Measurements from ENCODE around the gene UPF3A.
"Not testable (repeated sequence)": the region's sequence is repeated elsewhere in the genome, so short reads cannot be mapped to it uniquely, and the experiment has no call there.

Gene UPF3A

GRCh38 chr13:114347256-114347655, 65.9 kb downstream of the UPF3A start:
- not testable (repeated sequence) for H3K9ac ChIP-seq (ENCODE audit: low read length); H3K36me3 ChIP-seq (ENCODE audit: control insufficient read depth, insufficient read depth, low read length, severe bottlenecking); H3K9me3 ChIP-seq (ENCODE audit: control insufficient read depth, low read length); H3K4me3 ChIP-seq (ENCODE audit: low read length); DNase-seq (ENCODE audit: low read depth); H3K4me1 ChIP-seq (ENCODE audit: control insufficient read depth, insufficient read depth, low read length); H3K27me3 ChIP-seq (replicated peaks; ENCODE audit: control insufficient read depth, insufficient read depth, low read length)

GRCh38 chr13:114352763-114353162, 71.4 kb downstream of the UPF3A start:
- not testable (repeated sequence) for H3K4me1 ChIP-seq (ENCODE audit: control insufficient read depth, insufficient read depth, low read length); H3K9ac ChIP-seq (ENCODE audit: low read length); H3K9me3 ChIP-seq (ENCODE audit: control insufficient read depth, low read length); H3K4me3 ChIP-seq (ENCODE audit: low read length); H3K36me3 ChIP-seq (ENCODE audit: control insufficient read depth, insufficient read depth, low read length, severe bottlenecking); H3K27me3 ChIP-seq (replicated peaks; ENCODE audit: control insufficient read depth, insufficient read depth, low read length)
- peak; percentile 45 for DNase-seq (ENCODE audit: low read depth)

GRCh38 chr13:114353382-114353781, 72.0 kb downstream of the UPF3A start:
- H3K9me3 ChIP-seq (ENCODE audit: control insufficient read depth, low read length); H3K4me1 ChIP-seq (ENCODE audit: control insufficient read depth, insufficient read depth, low read length); H3K4me3 ChIP-seq (ENCODE audit: low read length); H3K27me3 ChIP-seq (replicated peaks; ENCODE audit: control insufficient read depth, insufficient read depth, low read length); DNase-seq (ENCODE audit: low read depth); H3K36me3 ChIP-seq (ENCODE audit: control insufficient read depth, insufficient read depth, low read length, severe bottlenecking); H3K9ac ChIP-seq (ENCODE audit: low read length): not testable (repeated sequence)

Measured in adipocyte (in vitro differentiated cells).